ENCODE data around the gene SAA1.

The SAA1 gene

DNA sequence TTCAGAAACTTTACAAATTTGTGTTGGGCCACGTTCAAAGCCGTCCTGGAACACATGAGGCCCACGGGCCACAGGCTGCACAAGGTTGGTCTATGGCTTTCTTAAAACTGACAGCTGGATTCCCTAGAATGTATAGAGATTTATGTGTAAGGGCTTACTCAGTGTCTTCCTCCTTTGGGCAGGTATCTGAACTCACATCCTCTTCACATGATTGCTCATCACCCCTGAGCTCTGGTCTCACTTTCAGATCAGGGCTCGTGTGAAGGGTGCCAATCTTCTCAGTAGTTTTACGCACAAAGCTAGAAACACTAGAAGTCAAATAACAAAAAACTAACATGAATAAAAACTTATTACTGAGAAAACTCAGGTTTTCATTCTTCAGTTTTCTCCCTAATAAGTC lies 28.8 kb downstream of the SAA1 start:
- Histone ChIP-seq H3K36me3 (ENCODE audit: low read length) (peaks cover 78% of the 10 kb centered on the region), H3F3A (ENCODE audit: insufficient read depth) (peaks cover 4% of the 10 kb centered on the region; the same call in 1 of the 2 replicates), H3K4me2 (ENCODE audit: low read depth, low read length, poor library complexity, severe bottlenecking) (no peak overlapping the region), H3K4me3 (ENCODE audit: insufficient read depth, low read length, poor library complexity, severe bottlenecking) (no peak overlapping the region), H3K9ac (ENCODE audit: low read length) (no peak overlapping the region), H3K27me3 (ENCODE audit: low read length) (no peaks in the 10 kb centered on the region), H3K79me2 (ENCODE audit: insufficient read depth, low read length) (no peaks in the 10 kb centered on the region), H3K9me2 (replicated peaks; ENCODE audit: insufficient read depth, low read length) (no peaks in the 10 kb centered on the region), H3K27ac (ENCODE audit: low read depth, low read length) (no peak overlapping the region), H4K20me1 (ENCODE audit: low read depth, low read length) (no peaks in the 10 kb centered on the region), H3K9me3 (ENCODE audit: insufficient read depth, low read length) (no peaks in the 10 kb centered on the region), H2AFZ (ENCODE audit: low read depth, low read length, severe bottlenecking) (no peak overlapping the region)
- TF ChIP-seq, protein P1, sequence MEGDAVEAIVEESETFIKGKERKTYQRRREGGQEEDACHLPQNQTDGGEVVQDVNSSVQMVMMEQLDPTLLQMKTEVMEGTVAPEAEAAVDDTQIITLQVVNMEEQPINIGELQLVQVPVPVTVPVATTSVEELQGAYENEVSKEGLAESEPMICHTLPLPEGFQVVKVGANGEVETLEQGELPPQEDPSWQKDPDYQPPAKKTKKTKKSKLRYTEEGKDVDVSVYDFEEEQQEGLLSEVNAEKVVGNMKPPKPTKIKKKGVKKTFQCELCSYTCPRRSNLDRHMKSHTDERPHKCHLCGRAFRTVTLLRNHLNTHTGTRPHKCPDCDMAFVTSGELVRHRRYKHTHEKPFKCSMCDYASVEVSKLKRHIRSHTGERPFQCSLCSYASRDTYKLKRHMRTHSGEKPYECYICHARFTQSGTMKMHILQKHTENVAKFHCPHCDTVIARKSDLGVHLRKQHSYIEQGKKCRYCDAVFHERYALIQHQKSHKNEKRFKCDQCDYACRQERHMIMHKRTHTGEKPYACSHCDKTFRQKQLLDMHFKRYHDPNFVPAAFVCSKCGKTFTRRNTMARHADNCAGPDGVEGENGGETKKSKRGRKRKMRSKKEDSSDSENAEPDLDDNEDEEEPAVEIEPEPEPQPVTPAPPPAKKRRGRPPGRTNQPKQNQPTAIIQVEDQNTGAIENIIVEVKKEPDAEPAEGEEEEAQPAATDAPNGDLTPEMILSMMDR (IDR thresholded peaks at IDR 0.05; ENCODE audit: insufficient read depth, low read length, poor library complexity, severe bottlenecking): no peak
- TF ChIP-seq EZH2phosphoT487 (conservative IDR thresholded peaks at IDR 0.05; ENCODE audit: low read length): no peak

- Histone ChIP-seq H4K20me1 (ENCODE audit: low read depth, low read length) (no peaks in the 10 kb centered on the region), H3K9ac (ENCODE audit: low read length) (no peak overlapping the region), H3K27me3 (ENCODE audit: low read length) (no peaks in the 10 kb centered on the region), H3K9me2 (replicated peaks; ENCODE audit: insufficient read depth, low read length) (no peaks in the 10 kb centered on the region), H3K27ac (ENCODE audit: low read depth, low read length) (no peak overlapping the region), H3K9me3 (ENCODE audit: insufficient read depth, low read length) (no peaks in the 10 kb centered on the region), H3K79me2 (ENCODE audit: insufficient read depth, low read length) (no peaks in the 10 kb centered on the region), H3K36me3 (ENCODE audit: low read length) (peaks cover 79% of the 10 kb centered on the region), H2AFZ (ENCODE audit: low read depth, low read length, severe bottlenecking) (no peak overlapping the region), H3K4me2 (ENCODE audit: low read depth, low read length, poor library complexity, severe bottlenecking) (no peak overlapping the region), H3F3A (ENCODE audit: insufficient read depth) (peaks cover 4% of the 10 kb centered on the region; the same call in 1 of the 2 replicates), H3K4me3 (ENCODE audit: insufficient read depth, low read length, poor library complexity, severe bottlenecking) (no peak overlapping the region)
- no peak for TF ChIP-seq EZH2phosphoT487 (conservative IDR thresholded peaks at IDR 0.05; ENCODE audit: low read length)
- TF ChIP-seq, protein P1 (IDR thresholded peaks at IDR 0.05; ENCODE audit: insufficient read depth, low read length, poor library complexity, severe bottlenecking): no peak
Observed at GRCh38 chr11:18295316-18295715, 29.3 kb downstream of the SAA1 start.

DNA sequence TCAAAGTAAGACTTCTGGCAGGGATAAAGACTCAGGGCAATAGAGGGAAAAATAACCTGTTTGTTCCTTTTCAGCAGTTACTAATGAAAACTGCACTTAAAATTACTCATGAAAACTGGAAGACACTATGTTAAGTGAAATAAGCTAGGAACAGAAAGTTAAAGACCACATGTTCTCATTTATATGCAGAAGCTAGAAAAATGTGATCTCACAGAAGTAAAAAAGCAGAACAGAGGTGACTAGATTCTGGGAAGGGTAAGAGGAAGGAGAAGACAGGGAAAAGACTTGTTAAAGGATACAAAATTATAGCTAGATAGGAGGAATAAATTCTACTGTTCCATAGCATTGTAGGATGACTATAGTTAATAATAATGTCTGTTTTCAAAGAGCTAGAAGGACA lies 33.7 kb downstream of the SAA1 start:
- H3K4me3 ChIP-seq (ENCODE audit: insufficient read depth, low read length, poor library complexity, severe bottlenecking): no peak overlapping the region
- H3K9ac ChIP-seq (ENCODE audit: low read length): no peak overlapping the region
- H3K9me2 ChIP-seq (replicated peaks; ENCODE audit: insufficient read depth, low read length): no peaks in the 10 kb centered on the region
- peaks cover 4% of the 10 kb centered on the region; the same call in 1 of the 2 replicates for H3F3A ChIP-seq (ENCODE audit: insufficient read depth)
- H3K79me2 ChIP-seq (ENCODE audit: insufficient read depth, low read length): no peaks in the 10 kb centered on the region
- H4K20me1 ChIP-seq (ENCODE audit: low read depth, low read length): no peaks in the 10 kb centered on the region
- H3K36me3 ChIP-seq (ENCODE audit: low read length): peaks cover 63% of the 10 kb centered on the region
- TF ChIP-seq EZH2phosphoT487 (conservative IDR thresholded peaks at IDR 0.05; ENCODE audit: low read length): no peak
- TF ChIP-seq, protein P1 (IDR thresholded peaks at IDR 0.05; ENCODE audit: insufficient read depth, low read length, poor library complexity, severe bottlenecking): no peak
- no peak overlapping the region for H3K27ac ChIP-seq (ENCODE audit: low read depth, low read length)
- no peak overlapping the region for H2AFZ ChIP-seq (ENCODE audit: low read depth, low read length, severe bottlenecking)
- H3K27me3 ChIP-seq (ENCODE audit: low read length): no peaks in the 10 kb centered on the region
- no peaks in the 10 kb centered on the region for H3K9me3 ChIP-seq (ENCODE audit: insufficient read depth, low read length)
- no peak overlapping the region for H3K4me2 ChIP-seq (ENCODE audit: low read depth, low read length, poor library complexity, severe bottlenecking)
